Ishikawa (cell line): ENCODE data around the gene CTNND2.

Source experiments
- CEBPB ChIP-seq: IDR thresholded peaks from 2 replicates; pipeline ENCODE4 v1.6.1; 2012
- CREB1 ChIP-seq: IDR thresholded peaks from 2 replicates; pipeline ENCODE4 v1.6.1; 2012; ENCODE audit warnings: low read depth
- EGR1 ChIP-seq: IDR thresholded peaks from 2 replicates; pipeline ENCODE4 v1.6.1; 2012
- EP300 ChIP-seq: IDR thresholded peaks from 2 replicates; pipeline ENCODE4 v1.6.1; 2012; ENCODE audit warnings: borderline replicate concordance
- FOXM1 ChIP-seq: IDR thresholded peaks from 2 replicates; pipeline ENCODE4 v1.6.1; 2012; ENCODE audit warnings: low read depth, borderline replicate concordance
- NFIC ChIP-seq: IDR thresholded peaks from 2 replicates; pipeline ENCODE4 v1.6.1; 2012
- RAD21 ChIP-seq: IDR thresholded peaks from 2 replicates; pipeline ENCODE4 v1.6.1; 2012; ENCODE audit warnings: low read depth
- TAF1 ChIP-seq: IDR thresholded peaks from 2 replicates; pipeline ENCODE4 v1.6.1; 2012; ENCODE audit warnings: low read depth, mild to moderate bottlenecking
- TCF12 ChIP-seq: IDR thresholded peaks from 2 replicates; pipeline ENCODE4 v1.6.1; 2012; ENCODE audit warnings: low read depth
- TEAD4 ChIP-seq: IDR thresholded peaks from 2 replicates; pipeline ENCODE4 v1.6.1; 2012
- YY1 ChIP-seq: IDR thresholded peaks from 2 replicates; pipeline ENCODE4 v1.6.1; 2012; ENCODE audit warnings: low read depth
- ZBTB7A ChIP-seq: IDR thresholded peaks from 2 replicates; pipeline ENCODE4 v1.6.1; 2012; ENCODE audit warnings: low read depth
- TF ChIP-seq, protein P1 (sequence below): IDR thresholded peaks from 2 replicates; pipeline ENCODE4 v1.6.1; 2012
- TF ChIP-seq, protein P2 (sequence below): IDR thresholded peaks from 2 replicates; pipeline ENCODE4 v1.6.1; 2012
- TF ChIP-seq, protein P3 (sequence below): IDR thresholded peaks from 2 replicates; pipeline ENCODE4 v1.6.1; 2012; ENCODE audit warnings: low read depth, mild to moderate bottlenecking

The CTNND2 gene

DNA sequence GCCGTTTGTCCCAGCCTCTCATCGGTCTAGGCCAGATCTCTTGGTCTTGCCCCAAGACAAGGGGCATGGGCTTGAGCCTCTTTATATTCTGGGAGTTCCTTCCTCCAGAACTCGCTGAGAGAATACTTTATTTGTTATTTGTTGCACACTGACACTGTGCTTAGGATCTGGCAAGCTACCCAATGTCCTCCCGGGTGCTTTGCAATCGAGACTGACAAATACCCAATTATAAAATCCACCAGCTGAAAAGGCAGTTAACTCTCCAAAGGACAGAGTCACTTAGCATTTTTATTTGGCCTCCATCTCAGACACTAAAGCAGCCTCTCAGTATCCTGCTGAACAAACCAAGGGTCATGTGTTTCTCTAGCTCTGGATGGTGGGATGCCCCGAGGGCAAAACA, 643.0 kb downstream of the CTNND2 start:
- TF ChIP-seq TCF12 (no peak), CEBPB (no peak), YY1 (no peak), FOXM1 (no peak), RAD21 (no peak)
- TF ChIP-seq, protein P1, sequence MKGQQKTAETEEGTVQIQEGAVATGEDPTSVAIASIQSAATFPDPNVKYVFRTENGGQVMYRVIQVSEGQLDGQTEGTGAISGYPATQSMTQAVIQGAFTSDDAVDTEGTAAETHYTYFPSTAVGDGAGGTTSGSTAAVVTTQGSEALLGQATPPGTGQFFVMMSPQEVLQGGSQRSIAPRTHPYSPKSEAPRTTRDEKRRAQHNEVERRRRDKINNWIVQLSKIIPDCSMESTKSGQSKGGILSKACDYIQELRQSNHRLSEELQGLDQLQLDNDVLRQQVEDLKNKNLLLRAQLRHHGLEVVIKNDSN = no peak
- TF ChIP-seq, protein P2, sequence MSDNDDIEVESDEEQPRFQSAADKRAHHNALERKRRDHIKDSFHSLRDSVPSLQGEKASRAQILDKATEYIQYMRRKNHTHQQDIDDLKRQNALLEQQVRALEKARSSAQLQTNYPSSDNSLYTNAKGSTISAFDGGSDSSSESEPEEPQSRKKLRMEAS = no peak

DNA sequence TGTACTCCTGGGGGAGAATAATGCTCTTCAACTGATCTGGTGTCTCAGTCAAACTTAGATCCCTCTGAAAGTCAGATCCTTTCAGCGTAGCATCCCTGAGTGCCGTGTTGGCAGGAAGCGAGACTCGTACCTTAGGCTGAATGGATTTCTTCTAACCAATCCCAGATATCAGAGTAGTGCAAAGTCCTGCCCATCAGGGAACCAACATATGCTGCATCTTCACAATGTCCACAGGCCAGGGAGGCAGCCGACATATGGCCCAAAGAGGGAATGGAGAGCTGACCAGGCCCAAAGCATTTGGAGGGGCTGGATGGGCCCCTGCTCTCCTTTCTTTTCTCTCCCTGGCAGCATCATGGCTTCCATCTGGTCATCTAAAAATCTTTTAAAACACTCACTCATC, 646.2 kb downstream of the CTNND2 start:
- no peak for TF ChIP-seq TAF1
- no peak for TF ChIP-seq FOXM1
- no peak for TF ChIP-seq TEAD4
- TF ChIP-seq CREB1 = no peak
- no peak for TF ChIP-seq YY1
- TF ChIP-seq, protein P1 = no peak
- TF ChIP-seq CEBPB = no peak
- TF ChIP-seq, protein P3, sequence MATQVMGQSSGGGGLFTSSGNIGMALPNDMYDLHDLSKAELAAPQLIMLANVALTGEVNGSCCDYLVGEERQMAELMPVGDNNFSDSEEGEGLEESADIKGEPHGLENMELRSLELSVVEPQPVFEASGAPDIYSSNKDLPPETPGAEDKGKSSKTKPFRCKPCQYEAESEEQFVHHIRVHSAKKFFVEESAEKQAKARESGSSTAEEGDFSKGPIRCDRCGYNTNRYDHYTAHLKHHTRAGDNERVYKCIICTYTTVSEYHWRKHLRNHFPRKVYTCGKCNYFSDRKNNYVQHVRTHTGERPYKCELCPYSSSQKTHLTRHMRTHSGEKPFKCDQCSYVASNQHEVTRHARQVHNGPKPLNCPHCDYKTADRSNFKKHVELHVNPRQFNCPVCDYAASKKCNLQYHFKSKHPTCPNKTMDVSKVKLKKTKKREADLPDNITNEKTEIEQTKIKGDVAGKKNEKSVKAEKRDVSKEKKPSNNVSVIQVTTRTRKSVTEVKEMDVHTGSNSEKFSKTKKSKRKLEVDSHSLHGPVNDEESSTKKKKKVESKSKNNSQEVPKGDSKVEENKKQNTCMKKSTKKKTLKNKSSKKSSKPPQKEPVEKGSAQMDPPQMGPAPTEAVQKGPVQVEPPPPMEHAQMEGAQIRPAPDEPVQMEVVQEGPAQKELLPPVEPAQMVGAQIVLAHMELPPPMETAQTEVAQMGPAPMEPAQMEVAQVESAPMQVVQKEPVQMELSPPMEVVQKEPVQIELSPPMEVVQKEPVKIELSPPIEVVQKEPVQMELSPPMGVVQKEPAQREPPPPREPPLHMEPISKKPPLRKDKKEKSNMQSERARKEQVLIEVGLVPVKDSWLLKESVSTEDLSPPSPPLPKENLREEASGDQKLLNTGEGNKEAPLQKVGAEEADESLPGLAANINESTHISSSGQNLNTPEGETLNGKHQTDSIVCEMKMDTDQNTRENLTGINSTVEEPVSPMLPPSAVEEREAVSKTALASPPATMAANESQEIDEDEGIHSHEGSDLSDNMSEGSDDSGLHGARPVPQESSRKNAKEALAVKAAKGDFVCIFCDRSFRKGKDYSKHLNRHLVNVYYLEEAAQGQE = no peak

DNA sequence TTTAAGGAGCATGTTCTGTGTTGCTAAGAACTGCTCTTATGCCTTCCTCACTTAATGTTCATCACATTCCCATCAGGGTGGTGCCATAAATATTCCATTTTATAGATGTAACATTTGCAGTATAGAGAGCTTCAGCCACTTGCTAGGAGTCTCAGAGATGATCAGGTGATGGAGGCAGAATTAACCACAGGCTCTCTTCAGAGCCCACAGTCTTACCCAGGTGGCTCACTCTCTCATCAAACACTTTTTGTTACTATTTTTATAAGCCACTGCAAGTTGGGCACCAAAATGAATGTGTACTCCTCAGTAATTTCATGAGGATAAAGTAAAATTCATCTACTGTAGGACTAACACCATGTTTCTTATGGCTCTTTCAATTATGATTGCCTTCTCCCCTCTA, 651.7 kb downstream of the CTNND2 start:
- TF ChIP-seq CREB1 (no peak), EP300 (no peak), YY1 (no peak), NFIC (no peak), FOXM1 (no peak), EGR1 (no peak), ZBTB7A (no peak), RAD21 (no peak)
- TF ChIP-seq, protein P2 = no peak
- TF ChIP-seq, protein P3 = no peak

DNA sequence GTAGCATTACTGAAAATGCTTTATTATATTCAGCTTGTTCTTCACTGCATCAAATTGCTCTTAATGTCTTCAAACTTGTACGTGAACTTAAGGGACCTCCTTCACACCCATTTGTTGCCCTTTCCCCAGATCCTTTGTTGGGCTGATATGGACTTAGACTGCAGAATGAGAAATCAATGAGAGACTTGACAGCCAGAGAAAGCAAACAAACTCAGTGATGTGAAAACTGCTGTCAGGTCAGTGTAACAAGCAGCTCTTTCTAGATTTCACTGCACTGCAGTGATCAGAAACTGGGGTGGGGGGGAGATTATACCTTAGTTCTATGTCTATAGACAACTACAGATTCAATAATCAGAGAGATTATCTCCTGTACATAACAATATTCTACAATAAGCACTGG, 652.2 kb downstream of the CTNND2 start:
- TF ChIP-seq CREB1 = no peak
- no peak for TF ChIP-seq ZBTB7A
- TF ChIP-seq NFIC = no peak
- TF ChIP-seq TAF1 = no peak
- TF ChIP-seq FOXM1 = no peak
- no peak for TF ChIP-seq CEBPB
- no peak for TF ChIP-seq TEAD4
- TF ChIP-seq, protein P3 = no peak
- TF ChIP-seq EP300 = no peak

DNA sequence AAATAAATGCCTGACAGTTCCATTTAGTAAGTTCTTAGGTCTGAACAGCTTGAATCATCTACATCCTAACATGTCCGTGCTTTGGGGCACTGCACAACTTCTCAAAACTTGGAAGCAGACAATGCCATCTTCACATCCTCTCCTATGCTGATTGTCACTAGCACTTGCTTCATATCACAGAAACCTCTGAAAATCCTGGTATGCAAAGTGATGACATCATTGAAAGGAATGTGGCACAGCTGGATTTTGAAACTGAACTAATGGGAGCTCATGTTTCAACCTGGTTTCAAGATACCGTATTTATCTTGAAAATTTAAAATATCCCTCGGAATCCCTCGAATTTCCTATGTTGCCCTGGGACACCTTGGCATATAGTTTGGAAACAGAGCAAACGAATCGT, 653.0 kb downstream of the CTNND2 start:
- TF ChIP-seq YY1 = no peak
- TF ChIP-seq, protein P3 = no peak
- peak; percentile 62 for TF ChIP-seq NFIC
- TF ChIP-seq TAF1 = no peak
- TF ChIP-seq TCF12 = peak; percentile 86
- no peak for TF ChIP-seq ZBTB7A
- peak; percentile 88 for TF ChIP-seq EP300
- peak; percentile 91 for TF ChIP-seq CEBPB
- TF ChIP-seq, protein P1 = no peak
- TF ChIP-seq CREB1 = 0 out of 2 replicates have a peak, but pooled peaks have one; percentile 42
- TF ChIP-seq FOXM1 = peak; percentile 62; the same call in 1 of the 2 replicates
- no peak for TF ChIP-seq EGR1
- TF ChIP-seq, protein P2 = no peak
- TF ChIP-seq RAD21 = no peak
- peak; percentile 99 for TF ChIP-seq TEAD4
